SK-N-SH treated with all-trans-retinoic acid at 6 μM for 48 hours (cell line): ENCODE data around the gene CFAP20DC.
"Not testable (repeated sequence)": the region's sequence is repeated elsewhere in the genome, so short reads cannot be mapped to it uniquely, and the experiment has no call there.

Source experiments
- ATAC-seq: fragments of 200-7000 bp; cut with Tn5 transposase; 3 replicates; pipeline ENCODE4 v1.9.1; 2020; ENCODE audit warnings: mild to moderate bottlenecking, moderate library complexity
- ARNTL ChIP-seq: fragments of 450-650 bp; formaldehyde crosslinking; IDR thresholded peaks from 2 replicates; pipeline ENCODE4 v1.5.0; 2020; ENCODE audit warnings: low read depth, mild to moderate bottlenecking, moderate library complexity, borderline replicate concordance
- BACH2 ChIP-seq: fragments of 250-450 bp; sonication (Bioruptor Pico); IDR thresholded peaks from 2 replicates; pipeline ENCODE4 v1.9.0; 2021; ENCODE audit warnings: mild to moderate bottlenecking, borderline replicate concordance
- CSDC2 ChIP-seq: fragments of 250-450 bp; sonication (Bioruptor Pico); IDR thresholded peaks from 2 replicates; pipeline ENCODE4 v1.5.0; 2020; ENCODE audit warnings: mild to moderate bottlenecking, moderate library complexity
- ESRRG ChIP-seq: fragments of 250-450 bp; sonication (Bioruptor Pico); IDR thresholded peaks from 2 replicates; pipeline ENCODE4 v1.6.1; 2021; ENCODE audit warnings: mild to moderate bottlenecking
- GLIS3 ChIP-seq: fragments of 250-450 bp; sonication (Bioruptor Pico); IDR thresholded peaks from 2 replicates; pipeline ENCODE4 v1.5.0; 2020; ENCODE audit warnings: mild to moderate bottlenecking, moderate library complexity
- ISL1 ChIP-seq: fragments of 250-450 bp; sonication (Bioruptor Pico); IDR thresholded peaks from 2 replicates; pipeline ENCODE4 v2.1.2; 2022; ENCODE audit warnings: mild to moderate bottlenecking, moderate library complexity
- OSR1 ChIP-seq: fragments of 250-450 bp; sonication (Bioruptor Pico); IDR thresholded peaks from 2 replicates; pipeline ENCODE4 v1.8.0; 2022; ENCODE audit warnings: moderate library complexity, mild to moderate bottlenecking, inconsistent platforms
- POU6F1 ChIP-seq: fragments of 250-450 bp; sonication (Bioruptor Pico); IDR thresholded peaks from 2 replicates; pipeline ENCODE4 v1.8.0; 2021; ENCODE audit warnings: low read depth, mild to moderate bottlenecking, moderate library complexity, borderline replicate concordance
- RARB ChIP-seq: fragments of 250-450 bp; sonication (Bioruptor Pico); IDR thresholded peaks from 2 replicates; pipeline ENCODE4 v1.8.0; 2021; ENCODE audit warnings: mild to moderate bottlenecking, moderate library complexity
- SNAI2 ChIP-seq: fragments of 250-450 bp; sonication (Bioruptor Pico); IDR thresholded peaks from 2 replicates; pipeline ENCODE4 v1.5.0; 2020; ENCODE audit warnings: mild to moderate bottlenecking, moderate library complexity
- TCF4 ChIP-seq: fragments of 250-450 bp; sonication (Bioruptor Pico); IDR thresholded peaks from 2 replicates; pipeline ENCODE4 v1.8.0; 2021; ENCODE audit warnings: mild to moderate bottlenecking, moderate library complexity, borderline replicate concordance
- TOX ChIP-seq: fragments of 250-450 bp; sonication (Bioruptor Pico); IDR thresholded peaks from 2 replicates; pipeline ENCODE4 v1.8.0; 2021; ENCODE audit warnings: mild to moderate bottlenecking, moderate library complexity, borderline replicate concordance
- TSHZ2 ChIP-seq: fragments of 250-450 bp; sonication (Bioruptor Pico); IDR thresholded peaks from 2 replicates; pipeline ENCODE4 v1.5.0; 2020; ENCODE audit warnings: mild to moderate bottlenecking, moderate library complexity
- ZC3H10 ChIP-seq: fragments of 250-450 bp; sonication (Bioruptor Pico); IDR thresholded peaks from 2 replicates; pipeline ENCODE4 v1.5.1; 2021; ENCODE audit warnings: mild to moderate bottlenecking, moderate library complexity
- ZFP3 ChIP-seq: fragments of 250-450 bp; sonication (Bioruptor Pico); IDR thresholded peaks from 2 replicates; pipeline ENCODE4 v1.5.0; 2020; ENCODE audit warnings: mild to moderate bottlenecking, moderate library complexity
- ZFP30 ChIP-seq: fragments of 450-650 bp; formaldehyde crosslinking; IDR thresholded peaks from 2 replicates; pipeline ENCODE4 v1.5.0; 2022; ENCODE audit warnings: mild to moderate bottlenecking, moderate library complexity
- ZNF565 ChIP-seq: fragments of 450-650 bp; formaldehyde crosslinking; conservative IDR thresholded peaks from 2 replicates; pipeline ENCODE4 v1.5.0; 2020; ENCODE audit warnings: low read depth, mild to moderate bottlenecking, moderate library complexity
- ZNF70 ChIP-seq: fragments of 450-650 bp; formaldehyde crosslinking; IDR thresholded peaks from 2 replicates; pipeline ENCODE4 v1.5.0; 2020; ENCODE audit warnings: mild to moderate bottlenecking, moderate library complexity
- ZNF8 ChIP-seq: fragments of 450-650 bp; formaldehyde crosslinking; IDR thresholded peaks from 2 replicates; pipeline ENCODE4 v1.5.0; 2020; ENCODE audit warnings: mild to moderate bottlenecking, moderate library complexity
- TF ChIP-seq, protein P1 (sequence below): fragments of 250-450 bp; sonication (Bioruptor Pico); IDR thresholded peaks from 2 replicates; pipeline ENCODE4 v1.5.1; 2020; ENCODE audit warnings: low read depth, mild to moderate bottlenecking, moderate library complexity
- TF ChIP-seq, protein P2 (sequence below): fragments of 250-450 bp; sonication (Bioruptor Pico); IDR thresholded peaks from 2 replicates; pipeline ENCODE4 v1.5.1; 2021; ENCODE audit warnings: mild to moderate bottlenecking, moderate library complexity
- TF ChIP-seq, protein P3 (sequence below): fragments of 250-450 bp; sonication (Bioruptor Pico); IDR thresholded peaks from 2 replicates; pipeline ENCODE4 v1.8.0; 2020; ENCODE audit warnings: mild to moderate bottlenecking, moderate library complexity, borderline replicate concordance

The CFAP20DC gene

DNA sequence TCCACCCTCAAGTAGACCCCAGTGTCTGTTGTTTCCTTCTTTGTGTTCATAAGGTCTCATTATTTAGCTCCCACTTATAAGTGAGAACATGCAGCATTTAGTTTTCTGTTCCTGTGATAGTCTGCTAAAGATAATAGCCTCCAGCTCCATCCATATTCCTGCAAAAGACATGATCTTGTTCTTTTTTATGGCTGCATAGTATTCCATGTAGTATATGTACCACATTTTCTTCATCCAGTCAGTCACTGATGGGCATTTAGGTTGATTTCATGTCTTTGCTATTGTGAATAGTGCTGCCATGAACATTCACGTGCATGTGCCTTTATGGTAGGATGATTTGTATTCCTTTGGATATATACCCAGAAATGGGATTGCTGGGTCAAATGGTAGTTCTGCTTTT is 82.0 kb downstream of the CFAP20DC start:
- TF ChIP-seq ZNF8 (CRISPR knock-in tag) = peak; percentile 85
- TF ChIP-seq, all 23 proteins: peak for 1; not testable (repeated sequence) for 22
- not testable (repeated sequence) for ATAC-seq

DNA sequence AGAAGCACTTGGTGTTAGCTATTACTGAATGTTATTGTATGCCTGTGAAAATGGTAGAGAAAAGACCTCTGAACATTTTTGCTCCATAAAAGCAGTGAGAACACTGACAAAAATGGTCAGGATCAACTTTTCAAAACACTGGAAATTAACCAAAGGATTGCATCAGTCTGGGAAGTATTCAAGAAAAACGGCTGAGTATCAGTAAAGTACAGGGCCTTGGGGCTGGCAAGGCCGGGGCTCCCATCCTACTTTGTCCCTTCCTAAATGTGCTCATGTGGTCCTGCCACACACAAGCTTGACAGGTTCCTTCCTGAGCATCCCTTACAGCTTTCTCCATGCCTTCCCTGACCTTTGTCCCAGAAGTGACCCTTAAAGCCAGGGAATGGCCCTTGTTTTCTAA is 84.0 kb downstream of the CFAP20DC start:
- no peak for ATAC-seq
- TF ChIP-seq ARNTL (CRISPR knock-in tag) (no peak), ZFP30 (CRISPR knock-in tag) (no peak), ZNF70 (CRISPR knock-in tag) (no peak), BACH2 (CRISPR knock-in tag) (no peak), ESRRG (CRISPR knock-in tag) (no peak), ZFP3 (CRISPR knock-in tag) (no peak), SNAI2 (CRISPR knock-in tag) (no peak), OSR1 (no peak), TOX (CRISPR knock-in tag) (no peak), POU6F1 (no peak), ZNF8 (CRISPR knock-in tag) (no peak), ZC3H10 (no peak), RARB (no peak)
- TF ChIP-seq, protein P1, sequence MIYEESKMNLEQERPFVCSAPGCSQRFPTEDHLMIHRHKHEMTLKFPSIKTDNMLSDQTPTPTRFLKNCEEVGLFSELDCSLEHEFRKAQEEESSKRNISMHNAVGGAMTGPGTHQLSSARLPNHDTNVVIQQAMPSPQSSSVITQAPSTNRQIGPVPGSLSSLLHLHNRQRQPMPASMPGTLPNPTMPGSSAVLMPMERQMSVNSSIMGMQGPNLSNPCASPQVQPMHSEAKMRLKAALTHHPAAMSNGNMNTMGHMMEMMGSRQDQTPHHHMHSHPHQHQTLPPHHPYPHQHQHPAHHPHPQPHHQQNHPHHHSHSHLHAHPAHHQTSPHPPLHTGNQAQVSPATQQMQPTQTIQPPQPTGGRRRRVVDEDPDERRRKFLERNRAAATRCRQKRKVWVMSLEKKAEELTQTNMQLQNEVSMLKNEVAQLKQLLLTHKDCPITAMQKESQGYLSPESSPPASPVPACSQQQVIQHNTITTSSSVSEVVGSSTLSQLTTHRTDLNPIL = no peak
- TF ChIP-seq, protein P2, sequence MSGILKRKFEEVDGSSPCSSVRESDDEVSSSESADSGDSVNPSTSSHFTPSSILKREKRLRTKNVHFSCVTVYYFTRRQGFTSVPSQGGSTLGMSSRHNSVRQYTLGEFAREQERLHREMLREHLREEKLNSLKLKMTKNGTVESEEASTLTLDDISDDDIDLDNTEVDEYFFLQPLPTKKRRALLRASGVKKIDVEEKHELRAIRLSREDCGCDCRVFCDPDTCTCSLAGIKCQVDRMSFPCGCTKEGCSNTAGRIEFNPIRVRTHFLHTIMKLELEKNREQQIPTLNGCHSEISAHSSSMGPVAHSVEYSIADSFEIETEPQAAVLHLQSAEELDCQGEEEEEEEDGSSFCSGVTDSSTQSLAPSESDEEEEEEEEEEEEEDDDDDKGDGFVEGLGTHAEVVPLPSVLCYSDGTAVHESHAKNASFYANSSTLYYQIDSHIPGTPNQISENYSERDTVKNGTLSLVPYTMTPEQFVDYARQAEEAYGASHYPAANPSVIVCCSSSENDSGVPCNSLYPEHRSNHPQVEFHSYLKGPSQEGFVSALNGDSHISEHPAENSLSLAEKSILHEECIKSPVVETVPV (CRISPR knock-in tag) = no peak

DNA sequence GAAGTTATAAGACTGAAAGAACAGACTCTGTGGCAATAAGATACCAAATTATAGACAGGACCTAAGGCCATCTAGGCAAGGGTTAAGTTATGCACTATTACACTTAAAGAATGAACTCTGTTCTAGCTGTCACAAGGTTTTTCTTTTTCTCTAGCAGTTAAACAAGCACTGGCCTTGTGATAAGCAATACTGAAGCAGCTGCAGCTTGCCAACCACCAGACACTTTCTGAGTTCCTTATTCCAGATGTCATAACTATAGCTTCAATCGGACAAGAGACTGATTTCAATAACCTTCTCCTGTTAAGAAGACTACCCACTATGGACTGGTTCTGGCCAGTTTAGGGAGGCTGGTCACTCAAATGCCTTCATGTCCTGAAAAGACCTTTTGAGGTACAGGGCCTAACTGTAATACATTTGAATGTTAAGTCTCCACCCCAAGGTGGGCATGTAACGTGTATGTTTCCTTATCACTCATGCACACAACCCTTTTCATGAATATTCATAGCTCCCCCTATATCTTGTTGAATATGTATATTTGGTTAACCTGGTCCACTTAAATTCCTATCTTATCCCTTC is 85.8 kb downstream of the CFAP20DC start:
- no peak for ATAC-seq
- no peak for TF ChIP-seq RARB

GRCh38 chr3:58962816-58963215 is 87.0 kb downstream of the CFAP20DC start:
- TF ChIP-seq POU6F1 = no peak
- no peak for TF ChIP-seq ZNF565 (CRISPR knock-in tag)
- no peak for TF ChIP-seq ESRRG (CRISPR knock-in tag)
- no peak for TF ChIP-seq ARNTL (CRISPR knock-in tag)
- TF ChIP-seq, protein P3, sequence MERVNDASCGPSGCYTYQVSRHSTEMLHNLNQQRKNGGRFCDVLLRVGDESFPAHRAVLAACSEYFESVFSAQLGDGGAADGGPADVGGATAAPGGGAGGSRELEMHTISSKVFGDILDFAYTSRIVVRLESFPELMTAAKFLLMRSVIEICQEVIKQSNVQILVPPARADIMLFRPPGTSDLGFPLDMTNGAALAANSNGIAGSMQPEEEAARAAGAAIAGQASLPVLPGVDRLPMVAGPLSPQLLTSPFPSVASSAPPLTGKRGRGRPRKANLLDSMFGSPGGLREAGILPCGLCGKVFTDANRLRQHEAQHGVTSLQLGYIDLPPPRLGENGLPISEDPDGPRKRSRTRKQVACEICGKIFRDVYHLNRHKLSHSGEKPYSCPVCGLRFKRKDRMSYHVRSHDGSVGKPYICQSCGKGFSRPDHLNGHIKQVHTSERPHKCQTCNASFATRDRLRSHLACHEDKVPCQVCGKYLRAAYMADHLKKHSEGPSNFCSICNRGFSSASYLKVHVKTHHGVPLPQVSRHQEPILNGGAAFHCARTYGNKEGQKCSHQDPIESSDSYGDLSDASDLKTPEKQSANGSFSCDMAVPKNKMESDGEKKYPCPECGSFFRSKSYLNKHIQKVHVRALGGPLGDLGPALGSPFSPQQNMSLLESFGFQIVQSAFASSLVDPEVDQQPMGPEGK (CRISPR knock-in tag) = no peak
- no peak for TF ChIP-seq ISL1 (CRISPR knock-in tag)
- TF ChIP-seq RARB = no peak
- no peak for TF ChIP-seq TCF4 (CRISPR knock-in tag)
- no peak for TF ChIP-seq ZNF8 (CRISPR knock-in tag)
- TF ChIP-seq ZC3H10 = no peak
- TF ChIP-seq ZNF70 (CRISPR knock-in tag) = no peak
- no peak for TF ChIP-seq ZFP3 (CRISPR knock-in tag)
- TF ChIP-seq TOX (CRISPR knock-in tag) = no peak
- no peak for TF ChIP-seq OSR1
- no peak for TF ChIP-seq TSHZ2
- TF ChIP-seq CSDC2 (CRISPR knock-in tag) = no peak
- TF ChIP-seq, protein P2 (CRISPR knock-in tag) = no peak
- TF ChIP-seq, protein P1 = no peak
- TF ChIP-seq GLIS3 (CRISPR knock-in tag) = no peak
- ATAC-seq = no peak
